GM13976 (cell line): ENCODE measurements around the gene FUT7.
A peak's percentile ranks its signal among the peaks of the same experiment; 100 is the strongest.
"Not testable (repeated sequence)": the region's sequence is repeated elsewhere in the genome, so short reads cannot be mapped to it uniquely, and the experiment has no call there.

Source experiments
- DNase-seq: peaks from one replicate; pipeline ENCODE4 v3.0.0; 2012; ENCODE audit warnings: low spot score
- CTCF ChIP-seq: IDR thresholded peaks from 2 replicates; pipeline ENCODE4 v1.5.1; 2012; ENCODE audit warnings: borderline replicate concordance, mild to moderate bottlenecking; ENCODE audit not compliant: insufficient read depth; ENCODE audit errors: extremely low read depth, missing control alignments, control extremely low read depth
- in situ Hi-C: fragments of 300-500 bp; cut with MboI; formaldehyde crosslinking; loops from one replicate; pipeline ENCODE4 v1.12.0; 2022; ENCODE audit warnings: low sequenced_read_pairs, mixed read lengths, inconsistent platforms; ENCODE audit not compliant: unreplicated experiment

The FUT7 gene

GRCh38 chr9:137065336-137065967, 33.6 kb upstream of the FUT7 start:
- in situ Hi-C loops = no loop called here
- no peak for TF ChIP-seq CTCF
- DNase-seq = no peak

GRCh38 chr9:137064880-137065164, 32.9 kb upstream of the FUT7 start:
- in situ Hi-C loops = no loop called here
- no peak for TF ChIP-seq CTCF
- DNase-seq = no peak

- TF ChIP-seq CTCF = peak; percentile 95
- in situ Hi-C loops = no loop called here
- DNase-seq = peak; percentile 74
Measured at GRCh38 chr9:137064027-137064879, 32.4 kb upstream of the FUT7 start.

- in situ Hi-C loops = no loop called here
- no peak for DNase-seq
- no peak for TF ChIP-seq CTCF
Measured at GRCh38 chr9:137063311-137064026, 31.6 kb upstream of the FUT7 start.

GRCh38 chr9:137062798-137063197, 30.9 kb upstream of the FUT7 start:
- in situ Hi-C loops = not testable (repeated sequence)

GRCh38 chr9:137062384-137062783, 30.5 kb upstream of the FUT7 start:
- DNase-seq = no peak
- in situ Hi-C loops = no loop called here
- TF ChIP-seq CTCF = no peak

More at GRCh38 chr9:137062798-137063197, 30.9 kb upstream of the FUT7 start:
- DNase-seq = not testable (repeated sequence)
